ENCODE results near the gene ISG20.
A peak's percentile ranks its signal among the peaks of the same experiment; 100 is the strongest.
"Not testable (repeated sequence)": the region's sequence is repeated elsewhere in the genome, so short reads cannot be mapped to it uniquely, and the experiment has no call there.

The ISG20 gene

DNA sequence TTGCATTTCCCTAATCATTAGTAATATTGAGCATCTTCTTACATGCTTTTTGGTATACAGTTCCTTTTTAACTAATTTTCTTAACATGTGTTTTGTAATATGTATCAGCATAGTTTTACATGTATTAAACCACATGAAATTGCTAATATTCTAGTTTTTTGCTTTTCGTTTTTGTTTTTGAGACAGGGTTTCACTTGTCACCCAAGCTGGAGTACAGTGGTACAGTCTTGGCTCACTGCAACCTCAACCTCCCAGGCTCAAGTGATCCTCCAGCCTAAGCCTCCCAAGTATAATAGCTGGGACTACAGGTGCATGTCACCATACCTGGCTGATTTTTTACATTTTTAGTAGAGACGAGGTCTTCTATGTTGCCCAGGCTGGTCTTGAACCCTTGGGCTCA, 4.4 kb upstream of the ISG20 start:
- no peak for DNase-seq (ENCODE audit: extremely low spot score, insufficient read length, low read depth)
- FAIRE-seq = no peak

DNA sequence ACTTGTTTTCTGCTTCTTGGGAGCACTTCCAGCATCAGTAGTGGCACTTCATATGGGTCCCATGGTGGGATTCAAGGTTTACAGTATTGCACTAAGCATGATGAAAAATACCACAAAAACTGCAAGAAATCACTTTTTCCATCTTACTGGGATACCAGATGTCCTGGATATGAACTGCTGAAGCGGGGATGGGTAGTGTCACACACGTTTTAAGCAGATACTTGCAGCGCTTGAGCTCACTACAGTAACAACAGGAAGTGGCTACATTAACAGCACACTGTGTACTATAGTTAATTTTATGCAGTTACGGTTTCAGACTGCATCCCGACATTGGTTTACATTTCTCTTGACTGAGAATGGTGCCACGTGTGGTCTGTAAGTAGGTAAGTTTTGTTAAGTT, 3.5 kb upstream of the ISG20 start:
- FAIRE-seq (peak; percentile 74), DNase-seq (ENCODE audit: extremely low spot score, insufficient read length, low read depth) (no peak)

DNA sequence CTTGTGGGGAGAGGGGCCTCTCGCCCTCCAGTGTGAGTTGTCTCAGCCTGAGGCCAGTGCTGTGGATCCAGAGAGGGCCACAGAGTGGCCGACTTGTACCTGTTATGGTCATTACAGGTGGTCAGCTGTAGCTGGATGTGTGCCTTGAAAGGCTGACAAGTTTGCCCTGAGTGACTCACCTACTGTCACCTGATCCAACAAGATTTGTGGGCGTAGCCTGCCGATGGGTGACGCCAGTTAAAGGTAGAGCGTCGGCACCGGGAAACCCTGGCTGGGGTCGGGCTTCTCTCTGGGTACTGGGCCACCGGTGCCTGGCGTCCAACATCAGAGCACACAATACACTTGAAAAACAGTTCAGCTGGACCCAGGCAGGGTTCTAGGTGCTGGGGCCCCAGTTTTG, 2.8 kb upstream of the ISG20 start:
- FAIRE-seq = no peak
- DNase-seq (ENCODE audit: extremely low spot score, insufficient read length, low read depth) = no peak

DNA sequence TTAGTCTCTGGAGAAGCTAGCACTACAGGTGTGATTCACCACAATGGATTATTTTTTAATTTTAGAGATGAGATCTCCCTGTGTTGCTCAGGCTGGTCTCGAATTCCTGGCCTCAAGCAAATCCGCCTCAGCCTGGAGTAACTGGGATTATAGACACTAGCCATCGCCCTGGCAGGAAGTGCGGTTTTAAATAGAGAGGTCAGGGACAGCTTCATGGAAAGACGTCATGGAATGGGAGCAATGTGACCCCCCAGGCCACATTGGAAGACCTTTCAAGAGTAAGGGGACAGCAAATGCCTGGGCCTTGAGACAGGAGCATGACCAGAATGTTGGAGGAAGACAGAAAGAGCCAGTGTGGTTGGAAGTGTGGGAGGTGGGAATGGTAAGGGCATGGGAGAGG, 2.2 kb upstream of the ISG20 start:
- DNase-seq (ENCODE audit: extremely low spot score, insufficient read length, low read depth) (no peak), FAIRE-seq (no peak)

DNA sequence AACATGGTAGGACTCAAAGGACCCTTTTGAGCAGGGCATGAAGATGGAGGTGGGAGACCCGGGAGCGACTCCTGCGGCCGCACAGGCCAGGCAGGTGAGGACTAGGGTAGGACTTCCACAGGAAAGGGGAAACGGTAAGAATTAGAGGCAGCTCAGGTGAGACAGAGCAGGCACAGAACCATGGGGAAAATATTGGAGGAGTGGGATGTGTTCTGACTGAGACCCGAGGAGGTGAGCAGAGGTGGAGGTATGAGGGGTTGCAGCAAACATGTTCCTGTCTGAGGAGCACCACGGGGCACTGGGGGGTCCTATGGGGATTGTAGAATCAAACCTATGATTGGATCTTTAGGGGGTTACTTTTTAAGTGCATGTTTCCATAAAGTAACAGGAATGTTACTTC, 1.4 kb upstream of the ISG20 start:
- FAIRE-seq (no peak), DNase-seq (ENCODE audit: extremely low spot score, insufficient read length, low read depth) (no peak)

DNA sequence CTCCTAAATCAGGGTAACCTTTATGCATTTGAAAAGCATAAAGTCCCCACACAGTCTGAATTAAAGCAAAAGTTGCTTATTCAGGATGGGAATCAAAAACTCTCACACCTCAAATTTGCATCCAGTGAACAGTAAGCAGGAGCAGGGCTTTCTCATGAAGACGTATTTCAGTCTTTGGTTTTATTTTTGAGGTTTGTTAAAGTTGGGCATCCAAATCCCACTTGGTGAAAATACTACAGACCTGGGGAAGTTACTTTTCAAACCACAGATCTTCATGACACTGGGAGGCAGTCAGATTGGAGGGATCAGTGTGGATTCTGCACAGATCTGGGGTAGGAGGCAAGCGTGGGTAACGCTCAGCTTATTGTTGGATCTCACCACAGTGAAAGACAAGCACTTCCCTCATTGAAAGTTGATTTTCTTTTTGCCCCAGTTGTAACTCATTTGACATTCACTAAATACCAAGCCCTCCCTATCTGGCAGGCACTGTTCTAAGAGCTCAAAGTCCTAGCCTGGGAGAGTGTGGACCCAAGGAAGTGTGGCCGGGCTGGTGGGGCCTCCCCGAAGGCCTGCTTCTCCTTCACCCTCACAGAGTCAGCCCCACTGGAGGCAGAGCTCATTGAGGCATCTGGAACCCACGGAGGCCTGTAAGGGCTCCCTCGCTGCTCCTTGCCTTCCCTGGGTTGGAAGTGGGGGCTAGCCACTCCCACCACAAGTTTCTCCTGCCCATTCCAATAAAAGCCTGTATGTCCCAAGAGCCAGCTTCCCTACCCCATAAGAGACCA, 783 bp upstream of the ISG20 start:
- no peak for FAIRE-seq
- no peak for DNase-seq (ENCODE audit: extremely low spot score, insufficient read length, low read depth)

DNA sequence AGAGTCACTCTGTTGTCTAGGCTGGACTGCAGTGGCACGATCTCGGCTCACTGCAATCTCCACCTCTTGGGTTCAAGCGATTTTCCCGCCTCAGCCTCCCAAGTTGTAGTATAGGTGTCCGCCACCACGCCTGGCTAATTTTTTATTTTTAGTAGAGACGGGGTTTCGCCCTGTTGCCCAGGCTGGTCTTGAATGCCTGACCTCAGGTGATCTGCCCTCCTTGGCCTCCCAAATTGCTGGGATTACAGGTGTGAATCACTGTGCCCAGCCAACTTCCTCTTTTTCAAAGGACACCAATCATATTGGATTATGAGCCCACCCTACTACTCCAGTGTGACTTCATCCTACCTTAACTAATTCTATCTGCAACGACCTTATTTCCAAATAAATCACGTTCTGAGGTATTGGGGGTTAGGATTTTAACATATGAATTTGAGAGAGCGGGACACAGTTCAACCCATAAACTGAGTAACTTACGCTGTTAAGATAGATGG, 3.2 kb downstream of the ISG20 start:
- DNase-seq (ENCODE audit: extremely low spot score, insufficient read length, low read depth) (no peak), FAIRE-seq (no peak)

DNA sequence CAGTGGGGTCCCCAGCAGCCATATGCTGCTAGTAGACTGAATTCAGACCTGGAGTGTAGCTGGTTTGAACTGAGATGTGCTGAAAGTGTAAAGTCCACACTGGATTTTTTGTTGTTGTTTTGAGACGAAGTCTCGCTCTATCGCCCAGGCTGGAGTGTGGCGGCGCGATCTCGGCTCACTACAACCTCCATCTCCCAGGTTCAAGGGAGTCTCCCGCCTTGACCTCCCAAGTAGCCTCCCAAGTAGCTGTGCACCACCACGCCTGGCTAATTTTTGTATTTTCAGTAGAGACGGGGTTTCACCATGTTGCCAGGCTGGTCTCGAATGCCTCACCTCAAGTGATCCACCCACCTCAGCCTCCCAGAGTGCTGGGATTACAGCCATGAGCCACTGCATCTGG, 3.7 kb downstream of the ISG20 start:
- FAIRE-seq; DNase-seq (ENCODE audit: extremely low spot score, insufficient read length, low read depth): not testable (repeated sequence)

DNA sequence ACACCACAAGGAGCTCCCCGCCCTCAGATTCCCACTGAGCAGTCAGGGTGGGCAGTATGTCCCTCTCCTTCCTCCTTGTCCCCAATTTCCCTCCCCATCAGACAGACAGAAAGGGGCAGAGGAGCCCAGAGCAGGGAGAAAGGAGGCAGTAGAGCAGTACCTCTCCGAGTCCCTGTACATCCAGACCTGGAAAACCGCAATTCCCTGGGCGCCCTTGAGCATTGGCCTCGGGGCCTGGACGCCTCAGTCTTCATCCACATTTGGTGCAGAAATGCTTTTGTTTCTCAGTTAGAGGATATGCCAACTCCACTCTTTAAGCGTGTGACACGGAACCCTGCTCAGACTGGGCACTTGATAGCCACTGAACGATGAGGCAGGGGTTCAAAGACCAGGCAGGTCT, 5.9 kb downstream of the ISG20 start:
- DNase-seq (ENCODE audit: extremely low spot score, insufficient read length, low read depth) (no peak), FAIRE-seq (no peak)

DNA sequence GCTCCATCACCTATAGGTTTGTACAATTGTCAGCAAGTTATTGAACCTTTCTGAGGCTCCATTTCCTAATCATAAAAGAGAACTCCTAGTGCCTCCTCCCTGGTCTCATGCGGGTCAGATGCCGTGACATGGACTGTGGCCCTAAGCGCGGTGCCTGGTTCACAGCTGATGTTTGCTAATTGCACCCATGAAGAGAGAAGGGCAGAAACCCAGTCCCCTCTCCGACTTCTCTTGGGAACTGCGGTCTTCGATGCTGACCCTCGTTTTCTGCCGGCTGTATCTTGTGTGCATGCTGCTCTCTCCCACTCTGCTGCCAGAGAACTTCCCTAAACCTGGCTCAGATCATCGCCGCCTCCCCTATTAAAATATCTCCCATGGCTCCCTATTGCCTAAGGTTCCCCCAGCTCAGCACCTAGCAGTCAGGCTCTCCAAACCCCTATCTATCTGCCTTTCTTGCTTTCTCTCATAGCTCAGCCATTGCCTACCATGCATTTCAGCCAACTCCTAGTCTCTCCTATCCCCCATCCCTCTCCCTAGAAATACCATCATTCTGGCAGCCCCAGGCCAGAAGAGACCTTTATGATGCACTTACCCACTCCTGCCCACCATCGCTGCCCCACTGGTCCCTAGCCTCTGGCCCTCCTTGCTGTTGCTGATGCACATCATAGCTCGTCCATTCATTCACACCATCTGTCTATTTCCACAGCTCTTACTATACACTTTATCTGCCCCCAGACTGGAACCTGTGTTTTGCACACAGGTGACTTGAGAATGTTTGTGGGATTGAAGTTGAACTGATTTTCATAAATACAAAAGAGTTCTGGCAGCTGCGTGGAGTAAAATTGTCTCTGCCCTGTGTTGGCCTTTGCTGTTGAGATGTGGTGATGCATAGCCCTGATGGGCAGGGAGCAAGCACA, 6.6 kb downstream of the ISG20 start:
- no peak for FAIRE-seq
- DNase-seq (ENCODE audit: extremely low spot score, insufficient read length, low read depth) = no peak

DNA sequence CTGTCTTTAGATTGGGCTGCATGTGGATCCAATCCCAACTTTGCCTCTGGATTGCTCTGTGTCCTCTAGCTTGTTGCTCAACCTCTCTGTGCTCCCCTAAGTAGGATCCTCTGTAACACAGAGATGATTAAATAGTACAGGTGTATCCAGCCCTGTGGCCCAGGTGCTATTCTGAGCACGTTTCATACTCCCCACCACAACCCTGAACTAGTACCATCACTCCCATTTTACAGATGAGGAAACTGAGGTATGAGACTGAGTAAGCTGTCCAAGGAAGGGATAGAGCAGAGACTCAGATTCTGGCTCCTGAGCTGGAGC, 7.2 kb downstream of the ISG20 start:
- FAIRE-seq = no peak
- DNase-seq (ENCODE audit: extremely low spot score, insufficient read length, low read depth) = no peak

DNA sequence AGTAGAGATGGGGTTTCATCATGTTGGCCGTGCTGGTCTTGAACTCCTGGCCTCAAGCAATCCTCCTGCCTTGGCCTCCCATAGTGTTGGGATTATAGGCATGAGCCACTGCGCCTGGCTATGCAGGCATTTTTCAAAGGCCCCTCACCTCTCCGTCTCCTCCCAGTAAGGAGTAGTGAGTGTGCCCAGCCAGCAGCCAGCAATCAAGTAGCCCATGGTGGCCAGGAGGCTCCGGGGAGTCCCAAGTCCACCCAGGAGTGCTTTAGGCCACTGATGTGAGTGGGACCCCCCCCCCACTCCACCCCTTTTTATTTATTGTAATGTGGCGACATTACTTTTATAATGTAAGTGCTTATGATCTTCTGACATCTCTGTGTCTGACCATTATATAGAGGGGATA, 8.1 kb downstream of the ISG20 start:
- no peak for FAIRE-seq
- no peak for DNase-seq (ENCODE audit: extremely low spot score, insufficient read length, low read depth)

DNA sequence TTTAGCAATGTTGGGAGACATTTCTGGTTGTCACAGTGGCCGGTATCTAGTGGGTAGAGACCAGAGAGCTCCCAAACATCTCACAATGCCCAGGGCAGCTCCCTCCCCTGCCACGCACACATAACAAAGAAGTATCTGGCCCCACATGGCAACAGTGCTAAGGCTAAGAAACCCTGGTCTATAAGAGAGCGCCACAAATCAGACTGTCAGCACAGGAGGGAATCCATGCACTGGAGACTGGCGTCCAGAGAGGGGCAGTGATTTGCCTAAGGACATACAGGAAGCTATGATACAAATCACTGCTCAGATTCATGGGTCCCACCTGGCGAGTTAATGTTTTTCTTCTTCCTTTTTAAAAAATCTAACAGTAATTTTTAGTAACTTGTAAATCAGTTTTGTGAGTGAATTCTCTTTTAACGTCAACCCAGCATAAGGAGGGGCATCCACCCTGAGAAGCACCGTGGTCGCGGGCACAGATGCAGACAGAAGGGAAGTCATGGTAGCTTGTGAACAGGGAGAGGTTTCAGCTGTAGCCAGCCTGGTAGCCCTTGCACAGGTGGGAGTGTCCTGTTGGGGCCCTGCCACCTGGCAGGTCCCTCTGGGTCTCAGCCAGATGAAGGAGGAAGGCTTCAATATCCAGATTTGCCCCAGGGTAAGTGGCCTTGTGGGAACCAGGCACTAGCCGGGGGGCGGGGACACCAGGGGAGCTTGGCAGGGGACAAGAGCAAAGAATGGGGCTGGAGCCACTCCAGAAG, 8.7 kb downstream of the ISG20 start:
- no peak for DNase-seq (ENCODE audit: extremely low spot score, insufficient read length, low read depth)

DNA sequence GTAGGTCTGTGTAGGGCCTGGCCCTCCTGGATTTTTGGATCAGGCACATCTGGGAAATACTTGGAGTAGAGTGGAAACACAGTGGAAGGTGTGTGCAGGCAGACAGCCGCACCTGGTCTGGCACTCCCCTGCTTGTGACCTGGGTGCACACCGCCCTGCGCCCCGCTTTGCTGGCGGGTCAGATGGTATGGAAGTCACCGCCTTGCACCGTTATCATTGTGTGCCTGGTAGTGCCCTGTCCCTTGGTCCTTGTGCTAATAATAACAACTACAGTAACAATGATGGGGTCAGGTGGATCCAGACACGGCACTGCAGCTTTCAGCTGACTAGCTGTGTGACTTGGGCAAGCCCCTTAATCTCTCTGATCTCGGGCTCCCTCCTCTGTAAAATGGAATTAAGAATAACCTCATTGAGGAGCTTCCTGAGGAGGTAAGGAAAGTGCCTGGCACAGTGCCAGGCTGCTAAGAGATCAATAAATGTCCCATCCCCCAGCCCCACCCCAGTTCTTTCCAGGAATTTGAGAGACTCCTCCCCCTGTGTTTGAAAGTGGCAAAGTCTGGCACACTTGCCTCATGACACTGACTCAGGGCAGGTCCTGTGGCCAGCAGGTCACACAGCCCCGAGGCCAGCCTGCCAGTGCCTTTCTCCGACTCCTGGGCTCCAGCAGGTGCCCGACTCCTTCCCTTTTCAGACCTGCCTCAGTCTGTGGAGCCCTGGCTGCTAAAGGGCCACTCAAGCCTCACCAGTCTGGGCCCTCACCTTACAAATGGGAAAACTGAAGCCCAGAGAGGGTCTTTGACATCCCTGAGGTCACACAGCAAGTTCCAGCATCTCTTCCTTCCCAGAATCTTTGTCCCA, 9.8 kb downstream of the ISG20 start:
- DNase-seq (ENCODE audit: extremely low spot score, insufficient read length, low read depth) (no peak), FAIRE-seq (no peak)

More for the DNA sequence above, 8.7 kb downstream of the ISG20 start:
- FAIRE-seq = no peak

DNA sequence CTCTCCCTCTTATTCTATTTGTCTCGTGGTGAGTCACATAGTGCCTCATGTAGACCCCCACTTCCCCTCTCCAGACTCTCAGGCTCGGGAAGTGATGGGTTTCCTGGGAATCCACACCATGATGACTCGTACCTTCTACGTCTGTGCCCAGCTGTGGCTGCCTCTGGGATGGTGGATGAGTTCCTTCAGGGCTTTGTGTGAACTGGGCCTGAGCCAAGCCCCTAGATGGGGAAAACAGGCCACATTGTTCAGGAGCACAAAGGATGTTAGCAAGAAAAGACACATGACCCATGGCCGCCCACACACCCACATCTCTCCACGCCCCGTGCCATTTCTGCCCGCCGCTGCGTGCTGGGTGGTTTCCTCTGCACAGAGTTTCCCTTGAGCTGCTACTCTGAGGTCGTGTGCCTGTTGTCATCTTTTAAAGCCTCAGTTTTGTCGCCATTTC, 10.5 kb downstream of the ISG20 start:
- FAIRE-seq = peak; percentile 83
- no peak for DNase-seq (ENCODE audit: extremely low spot score, insufficient read length, low read depth)

DNA sequence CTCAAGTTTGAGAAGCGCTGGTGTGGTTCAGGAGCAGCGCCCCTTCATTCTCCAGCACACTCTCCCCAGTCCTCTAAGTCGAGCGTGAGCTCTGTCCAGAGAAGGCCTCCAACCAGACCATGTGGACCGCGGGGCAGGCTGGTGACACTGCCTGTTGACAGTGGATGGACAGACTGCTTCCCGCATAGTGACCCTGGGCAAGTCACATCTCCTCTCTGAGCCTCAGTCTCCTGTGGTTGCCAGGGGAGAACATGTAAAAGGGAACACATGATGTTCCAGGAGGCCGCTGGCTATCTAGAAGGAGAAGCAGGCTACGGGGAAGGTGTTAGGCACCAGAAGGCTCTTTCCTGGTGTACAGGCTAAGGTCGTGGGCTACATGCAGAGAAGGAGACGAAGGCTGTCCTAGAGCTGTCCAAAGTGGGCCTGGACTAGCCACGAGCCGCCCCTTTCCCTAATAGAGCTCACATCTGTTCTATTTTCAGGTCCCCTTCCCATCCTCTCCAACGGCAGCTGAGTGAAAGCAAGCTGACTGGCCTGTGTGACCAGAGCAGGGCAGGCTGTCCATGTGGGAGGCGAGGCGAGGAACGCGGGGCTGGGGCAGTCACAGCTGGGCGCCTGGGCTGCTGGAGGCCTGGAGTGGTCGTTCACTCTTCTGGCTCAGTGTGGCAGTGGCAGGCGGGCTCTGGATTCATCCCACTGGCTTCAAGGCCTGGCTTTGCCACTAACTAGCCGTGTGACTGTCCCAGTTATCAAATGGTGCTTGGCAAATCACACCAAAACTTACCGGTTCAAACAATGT, 11.1 kb downstream of the ISG20 start:
- no peak for FAIRE-seq
- no peak for DNase-seq (ENCODE audit: extremely low spot score, insufficient read length, low read depth)

DNA sequence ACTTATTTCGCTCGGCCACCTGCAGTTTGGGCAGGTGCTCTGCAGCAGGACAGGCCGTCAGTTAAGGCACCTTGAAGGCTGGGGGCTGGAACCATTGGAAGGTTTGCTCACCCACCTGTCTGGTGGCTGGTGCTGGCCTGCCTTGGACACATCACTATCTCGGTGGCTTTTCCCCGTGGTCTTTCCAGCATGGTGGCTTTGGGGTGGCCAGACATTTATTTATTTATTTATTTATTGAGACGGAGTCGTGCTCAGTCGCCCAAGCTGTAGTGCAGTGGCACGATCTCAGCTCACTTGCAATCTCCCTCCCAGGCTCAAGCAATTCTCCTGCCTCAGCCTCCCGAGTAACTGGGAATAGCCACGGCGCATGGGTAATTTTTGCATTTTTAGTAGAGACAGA, 11.7 kb downstream of the ISG20 start:
- DNase-seq (ENCODE audit: extremely low spot score, insufficient read length, low read depth) (no peak), FAIRE-seq (no peak)

DNA sequence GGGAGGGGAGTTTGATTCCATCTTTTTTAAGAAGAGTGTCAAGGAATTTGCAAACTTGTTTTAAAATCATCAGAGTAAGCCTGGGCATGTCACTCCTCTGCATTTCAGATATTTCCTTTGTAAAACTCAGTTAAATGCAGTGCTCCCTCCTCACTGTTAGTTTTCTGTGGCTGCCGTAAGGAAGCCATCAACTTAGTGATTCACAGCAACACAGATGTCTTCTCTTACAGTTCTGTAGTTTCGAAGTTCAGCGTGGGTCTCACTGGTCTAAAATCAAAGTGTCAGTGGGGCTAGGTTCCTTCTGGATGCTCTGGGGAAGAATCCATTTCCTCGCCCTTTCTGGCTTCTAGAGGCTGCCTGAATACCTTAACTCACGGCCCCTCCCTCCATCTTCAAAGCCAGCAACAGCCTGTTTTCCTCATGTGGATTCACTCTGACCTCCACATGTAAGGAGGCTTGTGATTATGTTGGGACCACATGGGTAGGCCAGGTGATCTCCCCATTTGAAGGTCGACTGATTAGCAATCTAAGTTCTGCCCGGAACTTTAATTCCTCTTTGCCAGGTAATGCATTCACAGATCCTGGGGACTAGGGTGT, 12.4 kb downstream of the ISG20 start:
- FAIRE-seq (no peak), DNase-seq (ENCODE audit: extremely low spot score, insufficient read length, low read depth) (no peak)
